Amniotic stem cell (primary cell): ENCODE results near the gene OSBPL5.
"Not testable (repeated sequence)": the region's sequence is repeated elsewhere in the genome, so short reads cannot be mapped to it uniquely, and the experiment has no call there.

Source experiments
- DNase-seq: peaks from one replicate; lab custom pipeline; 2025; lab: John Stamatoyannopoulos, UW

The OSBPL5 gene

GRCh38 chr11:3120071-3120792, 44.9 kb downstream of the OSBPL5 start:
- DNase-seq = no peak

GRCh38 chr11:3119141-3119821, 45.8 kb downstream of the OSBPL5 start:
- DNase-seq = no peak

- DNase-seq = no peak
Observed at GRCh38 chr11:3115321-3115720, 49.8 kb downstream of the OSBPL5 start.

GRCh38 chr11:3113661-3114060, 51.4 kb downstream of the OSBPL5 start:
- DNase-seq = not testable (repeated sequence)

GRCh38 chr11:3111919-3112690, 53.0 kb downstream of the OSBPL5 start:
- DNase-seq = no peak

GRCh38 chr11:3111466-3111865, 53.6 kb downstream of the OSBPL5 start:
- no peak for DNase-seq

GRCh38 chr11:3109921-3110706, 55.0 kb downstream of the OSBPL5 start:
- DNase-seq = no peak

GRCh38 chr11:3109434-3109833, 55.7 kb downstream of the OSBPL5 start:
- no peak for DNase-seq

- DNase-seq = no peak
Observed at GRCh38 chr11:3108183-3108721, 56.9 kb downstream of the OSBPL5 start.

- no peak for DNase-seq
Observed at GRCh38 chr11:3107608-3108182, 57.4 kb downstream of the OSBPL5 start.

GRCh38 chr11:3106736-3107524, 58.2 kb downstream of the OSBPL5 start:
- no peak for DNase-seq

- no peak for DNase-seq
Observed at GRCh38 chr11:3105791-3106735, 59.0 kb downstream of the OSBPL5 start.

GRCh38 chr11:3104961-3105790, 59.9 kb downstream of the OSBPL5 start:
- DNase-seq = no peak

- no peak for DNase-seq
Observed at GRCh38 chr11:3104051-3104714, 60.9 kb downstream of the OSBPL5 start.

GRCh38 chr11:3103076-3103475, 62.0 kb downstream of the OSBPL5 start:
- DNase-seq = no peak

- DNase-seq = no peak
Observed at GRCh38 chr11:3102641-3102921, 62.5 kb downstream of the OSBPL5 start.

- no peak for DNase-seq
Observed at GRCh38 chr11:3101921-3102640, 63.0 kb downstream of the OSBPL5 start.

GRCh38 chr11:3099178-3099577, 65.9 kb downstream of the OSBPL5 start:
- DNase-seq = no peak
